NB4 (cell line): ENCODE results near the gene STAM2.

Experiments used
- POLR2A ChIP-seq: IDR thresholded peaks from 2 replicates; pipeline ENCODE4 v1.6.1; 2011; ENCODE audit warnings: mild to moderate bottlenecking; ENCODE audit not compliant: insufficient read length; ENCODE audit errors: extremely low read depth
- TF ChIP-seq, protein P1 (sequence below): IDR thresholded peaks from one replicate; pipeline ENCODE4 v1.5.1; 2012; ENCODE audit warnings: low read depth, low read length

DNA sequence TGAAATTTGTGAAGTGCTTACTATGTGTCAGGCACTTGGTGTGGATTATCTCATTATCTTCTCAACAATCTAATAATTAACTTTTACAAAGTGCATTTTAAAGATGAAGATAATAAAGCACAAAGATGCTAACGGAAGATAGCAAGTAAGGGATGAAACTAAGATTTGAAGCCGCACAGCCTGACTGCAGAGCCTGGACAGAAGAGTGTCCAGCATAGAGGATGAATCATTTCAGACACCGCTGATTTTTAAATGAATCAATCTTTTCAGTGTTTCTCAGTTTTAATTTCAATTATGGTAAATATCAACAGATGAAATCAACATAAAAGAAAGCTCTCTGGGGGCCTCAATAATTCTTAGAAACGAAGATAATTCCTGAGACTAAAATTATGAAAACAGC, 24.5 kb upstream of the STAM2 start:
- TF ChIP-seq, protein P1, sequence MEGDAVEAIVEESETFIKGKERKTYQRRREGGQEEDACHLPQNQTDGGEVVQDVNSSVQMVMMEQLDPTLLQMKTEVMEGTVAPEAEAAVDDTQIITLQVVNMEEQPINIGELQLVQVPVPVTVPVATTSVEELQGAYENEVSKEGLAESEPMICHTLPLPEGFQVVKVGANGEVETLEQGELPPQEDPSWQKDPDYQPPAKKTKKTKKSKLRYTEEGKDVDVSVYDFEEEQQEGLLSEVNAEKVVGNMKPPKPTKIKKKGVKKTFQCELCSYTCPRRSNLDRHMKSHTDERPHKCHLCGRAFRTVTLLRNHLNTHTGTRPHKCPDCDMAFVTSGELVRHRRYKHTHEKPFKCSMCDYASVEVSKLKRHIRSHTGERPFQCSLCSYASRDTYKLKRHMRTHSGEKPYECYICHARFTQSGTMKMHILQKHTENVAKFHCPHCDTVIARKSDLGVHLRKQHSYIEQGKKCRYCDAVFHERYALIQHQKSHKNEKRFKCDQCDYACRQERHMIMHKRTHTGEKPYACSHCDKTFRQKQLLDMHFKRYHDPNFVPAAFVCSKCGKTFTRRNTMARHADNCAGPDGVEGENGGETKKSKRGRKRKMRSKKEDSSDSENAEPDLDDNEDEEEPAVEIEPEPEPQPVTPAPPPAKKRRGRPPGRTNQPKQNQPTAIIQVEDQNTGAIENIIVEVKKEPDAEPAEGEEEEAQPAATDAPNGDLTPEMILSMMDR, result no peak
- TF ChIP-seq POLR2A, result no peak
